Measurements from ENCODE around the gene DHTKD1. TPM values are rescaled to one million over a fixed set of nuclear protein-coding genes. Genes with fewer than 3 reads are reported as not detected.

The DHTKD1 gene
- total RNA-seq, 4 donors from 2014 or later = 14.8 to 32.2 (median 20.2) TPM

- H3K27ac ChIP-seq = peak overlapping the region in 3 of 4 donors; percentile 91 to 95 (median 92)
Observed at GRCh38 chr10:12130237-12130872, 61.6 kb downstream of the DHTKD1 start.

GRCh38 chr10:12135631-12136030 is 66.9 kb downstream of the DHTKD1 start:
- Histone ChIP-seq H3K9me3 (no peaks in the 10 kb centered on the region), H3K36me3 (peaks cover 0 to 68% of the 10 kb centered on the region in 2 donors), H3K27ac (no peak overlapping the region), H3K4me3 (no peak overlapping the region), H3K4me1 (peaks cover 0 to 8% (median 0%) of the 10 kb centered on the region in 3 donors), H3K27me3 (no peaks in the 10 kb centered on the region)
- ATAC-seq = no peak
- WGBS, 2 donors (ENCODE audit: low coverage in 1 of 2) = 73 to 75% methylated on average over 3 of the region's 3 CpGs
- no peak for TF ChIP-seq EP300 (IDR thresholded peaks at IDR 0.05)

More at GRCh38 chr10:12130237-12130872, 61.6 kb downstream of the DHTKD1 start:
- no peak for ATAC-seq
- H3K36me3 ChIP-seq = peaks cover 0 to 17% of the 10 kb centered on the region in 2 donors
- peak overlapping the region; percentile 92 to 99 for H3K4me3 ChIP-seq
- WGBS, 2 donors (ENCODE audit: low coverage in 1 of 2) = 17 to 50% methylated on average over 6 to 11 of the region's 11 CpGs
- H3K9me3 ChIP-seq = no peaks in the 10 kb centered on the region
- TF ChIP-seq POLR2A (IDR thresholded peaks at IDR 0.05) (no peak), EP300 (IDR thresholded peaks at IDR 0.05) (no peak), POLR2AphosphoS5 (IDR thresholded peaks at IDR 0.05) (no peak), CTCF (IDR thresholded peaks at IDR 0.05) (peak in 3 of 4 experiments; percentile 34 to 51 (median 42))
- no peaks in the 10 kb centered on the region for H3K27me3 ChIP-seq
- peaks cover 0 to 25% (median 0%) of the 10 kb centered on the region in 3 donors for H3K4me1 ChIP-seq

- Histone ChIP-seq H3K9me3 (no peaks in the 10 kb centered on the region), H3K36me3 (peaks cover 0 to 97% of the 10 kb centered on the region in 2 donors), H3K27me3 (no peaks in the 10 kb centered on the region), H3K4me3 (no peak overlapping the region), H3K4me1 (no peaks in the 10 kb centered on the region), H3K27ac (no peak overlapping the region)
- ATAC-seq = no peak
- TF ChIP-seq POLR2AphosphoS5 (IDR thresholded peaks at IDR 0.05) = no peak
- no peak for TF ChIP-seq CTCF (IDR thresholded peaks at IDR 0.05)
- no peak for TF ChIP-seq EP300 (IDR thresholded peaks at IDR 0.05)
- TF ChIP-seq POLR2A (IDR thresholded peaks at IDR 0.05) = no peak
- WGBS, 2 donors (ENCODE audit: low coverage in 1 of 2) = 85 to 92% methylated on average over 1 of the region's 1 CpG
Observed at GRCh38 chr10:12140038-12140437, 71.3 kb downstream of the DHTKD1 start.

- H3K27ac ChIP-seq = no peak overlapping the region
- TF ChIP-seq POLR2A (IDR thresholded peaks at IDR 0.05) (no peak), CTCF (IDR thresholded peaks at IDR 0.05) (no peak), EP300 (IDR thresholded peaks at IDR 0.05) (no peak), POLR2AphosphoS5 (IDR thresholded peaks at IDR 0.05) (no peak)
- H3K4me3 ChIP-seq = no peak overlapping the region
- H3K36me3 ChIP-seq = peaks cover 0 to 99% of the 10 kb centered on the region in 2 donors
- 90 to 100% methylated on average over 2 to 3 of the region's 3 CpGs for WGBS, 2 donors (ENCODE audit: low coverage in 1 of 2)
- H3K9me3 ChIP-seq = no peaks in the 10 kb centered on the region
- ATAC-seq = no peak
- H3K4me1 ChIP-seq = no peaks in the 10 kb centered on the region
- no peaks in the 10 kb centered on the region for H3K27me3 ChIP-seq
Observed at GRCh38 chr10:12144538-12144937, 75.8 kb downstream of the DHTKD1 start.

- WGBS, 2 donors (ENCODE audit: low coverage in 1 of 2) = 88 to 92% methylated on average over 4 of the region's 4 CpGs
- H3K4me3 ChIP-seq = no peak overlapping the region
- peaks cover 0 to 89% of the 10 kb centered on the region in 2 donors for H3K36me3 ChIP-seq
Observed at GRCh38 chr10:12150163-12150562, 81.4 kb downstream of the DHTKD1 start.

More at GRCh38 chr10:12150163-12150562, 81.4 kb downstream of the DHTKD1 start:
- TF ChIP-seq POLR2AphosphoS5 (IDR thresholded peaks at IDR 0.05) (no peak), POLR2A (IDR thresholded peaks at IDR 0.05) (no peak), CTCF (IDR thresholded peaks at IDR 0.05) (no peak), EP300 (IDR thresholded peaks at IDR 0.05) (no peak)
- no peaks in the 10 kb centered on the region for H3K9me3 ChIP-seq
- H3K27me3 ChIP-seq = no peaks in the 10 kb centered on the region
- no peak for ATAC-seq
- H3K27ac ChIP-seq = no peak overlapping the region
- H3K4me1 ChIP-seq = no peaks in the 10 kb centered on the region
